Measurements from ENCODE around the gene SEC24D.

DNA sequence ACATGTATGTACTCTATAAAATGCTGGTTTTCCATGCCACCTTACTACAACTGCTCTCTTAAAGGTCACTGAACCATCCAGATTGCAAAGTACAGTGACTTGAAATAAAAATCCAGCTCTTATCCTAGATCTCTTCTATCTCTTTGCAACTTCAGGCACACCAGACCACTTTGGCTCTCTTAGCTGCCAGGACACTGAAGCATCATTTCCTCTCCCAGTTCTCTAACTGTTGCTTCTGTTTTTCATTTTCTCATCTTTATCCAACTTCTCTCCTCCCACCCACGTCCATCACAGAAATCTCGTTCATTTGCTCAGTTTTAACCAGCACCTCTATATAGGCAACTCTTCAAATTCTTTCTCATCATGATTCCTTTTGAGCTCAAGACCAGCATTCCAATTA is 76.4 kb downstream of the SEC24D start:
- TF ChIP-seq POLR2AphosphoS5 (IDR thresholded peaks at IDR 0.05), result no peak
- TF ChIP-seq, protein P1, sequence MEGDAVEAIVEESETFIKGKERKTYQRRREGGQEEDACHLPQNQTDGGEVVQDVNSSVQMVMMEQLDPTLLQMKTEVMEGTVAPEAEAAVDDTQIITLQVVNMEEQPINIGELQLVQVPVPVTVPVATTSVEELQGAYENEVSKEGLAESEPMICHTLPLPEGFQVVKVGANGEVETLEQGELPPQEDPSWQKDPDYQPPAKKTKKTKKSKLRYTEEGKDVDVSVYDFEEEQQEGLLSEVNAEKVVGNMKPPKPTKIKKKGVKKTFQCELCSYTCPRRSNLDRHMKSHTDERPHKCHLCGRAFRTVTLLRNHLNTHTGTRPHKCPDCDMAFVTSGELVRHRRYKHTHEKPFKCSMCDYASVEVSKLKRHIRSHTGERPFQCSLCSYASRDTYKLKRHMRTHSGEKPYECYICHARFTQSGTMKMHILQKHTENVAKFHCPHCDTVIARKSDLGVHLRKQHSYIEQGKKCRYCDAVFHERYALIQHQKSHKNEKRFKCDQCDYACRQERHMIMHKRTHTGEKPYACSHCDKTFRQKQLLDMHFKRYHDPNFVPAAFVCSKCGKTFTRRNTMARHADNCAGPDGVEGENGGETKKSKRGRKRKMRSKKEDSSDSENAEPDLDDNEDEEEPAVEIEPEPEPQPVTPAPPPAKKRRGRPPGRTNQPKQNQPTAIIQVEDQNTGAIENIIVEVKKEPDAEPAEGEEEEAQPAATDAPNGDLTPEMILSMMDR (IDR thresholded peaks at IDR 0.05), result no peak
- no peak for TF ChIP-seq POLR2A (IDR thresholded peaks at IDR 0.05)

Measured in breast epithelium (tissue), 3 donors.